Gastroesophageal sphincter (tissue), 3 donors: ENCODE data around the gene MYO15B.

Experiments used
- EP300 ChIP-seq: sonication (generic); formaldehyde crosslinking; IDR thresholded peaks from one replicate; pipeline ENCODE4 v1.6.1; 2017; ENCODE audit warnings: antibody characterized with exemption, mild to moderate bottlenecking
- POLR2A ChIP-seq, 2 donors: fragments of 450-650 bp; IDR thresholded peaks; one replicate each; pipeline ENCODE4 v1.6.1; 2017; ENCODE audit warnings: antibody characterized with exemption in 2 of 2, mild to moderate bottlenecking in 2 of 2, moderate library complexity in 1 of 2
- POLR2AphosphoS5 ChIP-seq: sonication (generic); formaldehyde crosslinking; IDR thresholded peaks from one replicate; pipeline ENCODE4 v1.6.1; 2017; ENCODE audit warnings: antibody characterized with exemption
- TF ChIP-seq, protein P1 (sequence below), 4 experiments: fragments of 200-600 bp in 2 of 4; fragments of 450-650 bp in 2 of 4; sonication (generic) in 1 of 4; IDR thresholded peaks; one replicate each; pipeline ENCODE4 v1.5.1; 2017 to 2019; ENCODE audit warnings: antibody characterized with exemption in 4 of 4, mild to moderate bottlenecking in 2 of 4, moderate library complexity in 2 of 4

DNA sequence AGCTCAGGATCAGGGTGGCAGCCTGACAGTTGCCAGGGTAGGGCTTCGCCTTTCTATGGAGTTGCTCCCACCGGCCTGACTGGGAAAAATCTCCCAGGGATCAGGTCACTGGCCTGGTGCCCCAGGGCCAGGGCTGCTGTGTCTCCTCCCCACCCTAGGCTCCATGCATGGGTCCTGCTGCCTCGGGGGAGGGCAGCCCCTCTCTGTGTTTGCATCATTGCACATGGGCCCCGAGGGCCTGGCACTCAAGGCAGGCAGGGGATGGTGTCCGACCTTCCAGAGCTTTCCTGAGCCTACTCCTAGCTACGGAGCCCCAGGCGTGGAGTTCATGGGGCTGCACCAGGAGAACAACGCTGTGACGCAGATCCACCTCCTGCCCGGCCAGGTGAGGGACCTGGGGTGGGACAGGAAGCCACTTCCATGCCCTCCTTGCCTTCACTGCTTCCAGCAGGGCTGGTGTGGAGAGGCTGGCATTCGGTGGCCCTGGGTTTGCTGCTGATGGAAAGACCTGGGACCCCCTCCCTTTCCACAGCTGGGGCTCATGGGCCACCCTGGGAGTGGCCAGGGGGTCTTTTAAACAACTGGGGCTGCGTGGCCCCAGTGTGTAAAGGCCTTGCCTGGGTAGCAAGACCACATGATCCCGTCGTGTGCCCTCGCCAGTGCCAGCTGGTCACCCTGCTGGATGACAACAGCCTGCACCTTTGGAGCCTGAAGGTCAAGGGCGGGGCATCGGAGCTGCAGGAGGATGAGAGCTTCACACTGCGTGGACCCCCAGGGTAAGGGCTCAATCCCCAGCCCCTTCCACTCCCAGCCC lies 29.5 kb upstream of the MYO15B start:
- TF ChIP-seq, protein P1, sequence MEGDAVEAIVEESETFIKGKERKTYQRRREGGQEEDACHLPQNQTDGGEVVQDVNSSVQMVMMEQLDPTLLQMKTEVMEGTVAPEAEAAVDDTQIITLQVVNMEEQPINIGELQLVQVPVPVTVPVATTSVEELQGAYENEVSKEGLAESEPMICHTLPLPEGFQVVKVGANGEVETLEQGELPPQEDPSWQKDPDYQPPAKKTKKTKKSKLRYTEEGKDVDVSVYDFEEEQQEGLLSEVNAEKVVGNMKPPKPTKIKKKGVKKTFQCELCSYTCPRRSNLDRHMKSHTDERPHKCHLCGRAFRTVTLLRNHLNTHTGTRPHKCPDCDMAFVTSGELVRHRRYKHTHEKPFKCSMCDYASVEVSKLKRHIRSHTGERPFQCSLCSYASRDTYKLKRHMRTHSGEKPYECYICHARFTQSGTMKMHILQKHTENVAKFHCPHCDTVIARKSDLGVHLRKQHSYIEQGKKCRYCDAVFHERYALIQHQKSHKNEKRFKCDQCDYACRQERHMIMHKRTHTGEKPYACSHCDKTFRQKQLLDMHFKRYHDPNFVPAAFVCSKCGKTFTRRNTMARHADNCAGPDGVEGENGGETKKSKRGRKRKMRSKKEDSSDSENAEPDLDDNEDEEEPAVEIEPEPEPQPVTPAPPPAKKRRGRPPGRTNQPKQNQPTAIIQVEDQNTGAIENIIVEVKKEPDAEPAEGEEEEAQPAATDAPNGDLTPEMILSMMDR (IDR thresholded peaks at IDR 0.05), result no peak
- TF ChIP-seq POLR2A (IDR thresholded peaks at IDR 0.05) (no peak), EP300 (no peak), POLR2AphosphoS5 (no peak)
